HepG2 (cell line): ENCODE data around the gene ZNF17. TPM values are rescaled to one million over a fixed set of nuclear protein-coding genes. Genes with fewer than 3 reads are reported as not detected.
A peak's percentile ranks its signal among the peaks of the same experiment; 100 is the strongest.

Experiments used
- AKNA ChIP-seq: sonication (generic); formaldehyde crosslinking; IDR thresholded peaks from 2 replicates; pipeline ENCODE4 v1.4.0; 2020; ENCODE audit warnings: missing genetic modification reagents, borderline replicate concordance
- GRHL1 ChIP-seq: sonication (generic); formaldehyde crosslinking; conservative IDR thresholded peaks from 2 replicates; pipeline ENCODE4 v1.8.0; 2022; ENCODE audit warnings: missing genetic modification reagents
- KDM1A ChIP-seq: IDR thresholded peaks from 2 replicates; pipeline ENCODE4 v1.6.1; 2016; ENCODE audit warnings: missing compliant biosample characterization
- KLF13 ChIP-seq: sonication (generic); formaldehyde crosslinking; IDR thresholded peaks from 2 replicates; pipeline ENCODE4 v1.4.0; 2020; ENCODE audit warnings: mild to moderate bottlenecking, missing genetic modification reagents
- MAFK ChIP-seq, 2 experiments: IDR thresholded peaks in 1 of 2; conservative IDR thresholded peaks in 1 of 2; 2 replicates each; pipeline ENCODE4 v1.6.1; 2011; ENCODE audit warnings: improper control_type of control experiment in 2 of 2, low read length in 2 of 2
- RXRB ChIP-seq: IDR thresholded peaks from 2 replicates; pipeline ENCODE4 v1.6.1; 2016; ENCODE audit warnings: borderline replicate concordance, missing genetic modification reagents, missing compliant biosample characterization
- SP2 ChIP-seq: sonication (generic); formaldehyde crosslinking; IDR thresholded peaks from 2 replicates; pipeline ENCODE4 v1.5.1; 2020; ENCODE audit warnings: mild to moderate bottlenecking, missing genetic modification reagents
- TRIM22 ChIP-seq: fragments of 450-650 bp; IDR thresholded peaks from 2 replicates; pipeline ENCODE4 v1.6.1; 2017
- ZNF160 ChIP-seq: sonication (generic); formaldehyde crosslinking; IDR thresholded peaks from 2 replicates; pipeline ENCODE4 v1.8.0; 2022; ENCODE audit warnings: mild to moderate bottlenecking, inconsistent platforms, missing genetic modification reagents
- ZNF253 ChIP-seq: sonication (generic); formaldehyde crosslinking; IDR thresholded peaks from 2 replicates; pipeline ENCODE4 v1.8.0; 2022; ENCODE audit warnings: mild to moderate bottlenecking, missing genetic modification reagents, borderline replicate concordance
- ZNF431 ChIP-seq: sonication (generic); formaldehyde crosslinking; IDR thresholded peaks from 2 replicates; pipeline ENCODE4 v1.9.0; 2022; ENCODE audit warnings: missing genetic modification reagents, low read depth, mild to moderate bottlenecking, borderline replicate concordance
- ZNF460 ChIP-seq: sonication (generic); formaldehyde crosslinking; IDR thresholded peaks from 2 replicates; pipeline ENCODE4 v1.5.1; 2020; ENCODE audit warnings: missing genetic modification reagents, mild to moderate bottlenecking, borderline replicate concordance
- ZNF577 ChIP-seq: sonication (generic); formaldehyde crosslinking; IDR thresholded peaks from 2 replicates; pipeline ENCODE4 v1.4.0; 2020; ENCODE audit warnings: mild to moderate bottlenecking, low read depth, missing genetic modification reagents, borderline replicate concordance
- ZNF710 ChIP-seq: sonication (generic); formaldehyde crosslinking; IDR thresholded peaks from 2 replicates; pipeline ENCODE4 v1.5.0; 2020; ENCODE audit warnings: mild to moderate bottlenecking, missing genetic modification reagents, borderline replicate concordance
- ZNF790 ChIP-seq: sonication (generic); formaldehyde crosslinking; IDR thresholded peaks from 2 replicates; pipeline ENCODE4 v1.8.0; 2022; ENCODE audit warnings: missing genetic modification reagents, mild to moderate bottlenecking, borderline replicate concordance
- polyA plus RNA-seq, 8 experiments: library from polyadenylated mRNA; depleted of rRNA in 3 of 8; stranded (reverse) in 7 of 8; unstranded in 1 of 8; fragments of >200 nt; fragmentation: Illumina TruSeq in 4 of 8; extraction: Trizol in 4 of 8; gene quantifications; 2 replicates each; pipeline versions ENCODE4 v1.2.1 to v1.2.3, GENCODE V29; 2011 to 2016; ENCODE audit warnings: low read depth in 4 of 8, missing spikeins in 1 of 8, mixed read lengths in 1 of 8; ENCODE audit not compliant: insufficient read depth in 1 of 8
- total RNA-seq, 5 experiments: library from RNA; depleted of rRNA; stranded (reverse); fragments of >200 nt; fragmentation: Illumina TruSeq; extraction: Trizol; gene quantifications; 2 replicates each; pipeline ENCODE4 v1.2.3, GENCODE V29; 2016; ENCODE audit warnings: low read depth in 1 of 5

ZNF17 gene
- total and polyA plus RNA-seq, 2 of the 13 experiments (the other 11 are each of a cell fraction or from before 2014, with no cell fraction given): 3.7 to 10.1 TPM

- TF ChIP-seq ZNF710 (peak; percentile 44; the same call in 1 of the 2 replicates), KDM1A (CRISPR knock-in tag) (no peak), AKNA (CRISPR knock-in tag) (no peak), ZNF431 (CRISPR knock-in tag) (no peak), GRHL1 (CRISPR knock-in tag) (no peak), ZNF460 (CRISPR knock-in tag) (no peak), TRIM22 (no peak), ZNF253 (no peak), ZNF577 (no peak), RXRB (CRISPR knock-in tag) (0 out of 2 replicates have a peak, but pooled peaks have one; percentile 44), ZNF790 (no peak), MAFK (conservative IDR thresholded peaks at IDR 0.05 in 1 of 2, IDR thresholded peaks at IDR 0.05 in 1 of 2; ENCODE audit: low read length in 2 of 2) (no peak), KLF13 (CRISPR knock-in tag) (no peak), ZNF160 (no peak), SP2 (CRISPR knock-in tag) (peak; percentile 98)
Measured at GRCh38 chr19:57410877-57411671, at the start of gene ZNF17 (continued).
